NB4 (cell line): ENCODE data around the gene NCK2.

Source experiments
- DNase-seq: peaks from one replicate; pipeline ENCODE4 v3.0.0; 2010; ENCODE audit warnings: low read depth
- H3K4me3 ChIP-seq: one replicate; pipeline ENCODE4 v1.5.1; 2011; ENCODE audit warnings: mild to moderate bottlenecking, low read depth, low read length, moderate library complexity
- CTCF ChIP-seq: IDR thresholded peaks from one replicate; pipeline ENCODE4 v1.5.1; 2012; ENCODE audit warnings: low read depth, low read length
- MAX ChIP-seq: IDR thresholded peaks from 2 replicates; pipeline ENCODE4 v1.6.1; 2011; ENCODE audit warnings: low read depth, low read length
- MYC ChIP-seq: IDR thresholded peaks from 2 replicates; pipeline ENCODE4 v1.6.1; 2011; ENCODE audit warnings: low read depth, low read length
- POLR2A ChIP-seq: IDR thresholded peaks from 2 replicates; pipeline ENCODE4 v1.6.1; 2011; ENCODE audit warnings: mild to moderate bottlenecking; ENCODE audit not compliant: insufficient read length; ENCODE audit errors: extremely low read depth

NCK2 gene

GRCh38 chr2:105744091-105744908, 412 bp upstream of the NCK2 start:
- DNase-seq: peak; percentile 75
- TF ChIP-seq POLR2A (peak; percentile 29), CTCF (no peak)
- peak overlapping the region; percentile 57 for H3K4me3 ChIP-seq

GRCh38 chr2:105746177-105747080, 1.7 kb downstream of the NCK2 start:
- TF ChIP-seq CTCF: no peak
- peak; percentile 38; the same call in 1 of the 2 replicates for TF ChIP-seq MYC
- no peak for TF ChIP-seq MAX
- peak; percentile 59 for DNase-seq
- peak overlapping the region; percentile 71 for H3K4me3 ChIP-seq

- H3K4me3 ChIP-seq: peak overlapping the region; percentile 71
- no peak for DNase-seq
- no peak for TF ChIP-seq CTCF
- no peak for TF ChIP-seq MAX
- TF ChIP-seq POLR2A: no peak
- no peak for TF ChIP-seq MYC
These were observed 2.7 kb downstream of the NCK2 start for GRCh38 chr2:105747254-105747894.

- TF ChIP-seq MAX (no peak), POLR2A (no peak), MYC (no peak), CTCF (no peak)
- peak; percentile 19 for DNase-seq
- peak overlapping the region; percentile 10 for H3K4me3 ChIP-seq
These were observed 3.3 kb downstream of the NCK2 start for GRCh38 chr2:105747991-105748390.

- no peak for TF ChIP-seq POLR2A
- TF ChIP-seq MAX: no peak
- TF ChIP-seq CTCF: no peak
- TF ChIP-seq MYC: no peak
- DNase-seq: no peak
- no peak overlapping the region for H3K4me3 ChIP-seq
These were observed 3.9 kb downstream of the NCK2 start for GRCh38 chr2:105748566-105748965.
